ENCODE results near the gene CCDC24. TPM values are rescaled to one million over a fixed set of nuclear protein-coding genes. Genes with fewer than 3 reads are reported as not detected.
A peak's percentile ranks its signal among the peaks of the same experiment; 100 is the strongest.

The CCDC24 gene
- total and polyA plus RNA-seq, 2 of the 13 experiments (the other 11 are each of a cell fraction or from before 2014, with no cell fraction given), result 1.4 to 2.9 TPM

GRCh38 chr1:43987159-43987902 is 4.1 kb upstream of the CCDC24 start (continued):
- peak; percentile 31; the same call in 1 of the 2 replicates for TF ChIP-seq ZBED4 (CRISPR knock-in tag; IDR thresholded peaks at IDR 0.05; ENCODE audit: borderline replicate concordance)
- TF ChIP-seq ZBTB7B (CRISPR knock-in tag; IDR thresholded peaks at IDR 0.05), result 0 out of 2 replicates have a peak, but pooled peaks have one; percentile 11
- peak; percentile 68 for TF ChIP-seq SPEN (CRISPR knock-in tag; IDR thresholded peaks at IDR 0.05; ENCODE audit: low read depth)
- no peak for TF ChIP-seq CCDC6 (CRISPR knock-in tag; IDR thresholded peaks at IDR 0.05)
- no peak for TF ChIP-seq CHCHD3 (CRISPR knock-in tag; IDR thresholded peaks at IDR 0.05)
- TF ChIP-seq NFE2 (CRISPR knock-in tag; IDR thresholded peaks at IDR 0.05), result no peak
- peak; percentile 40 for TF ChIP-seq PHF5A (CRISPR knock-in tag; IDR thresholded peaks at IDR 0.05; ENCODE audit: low read depth, unreplicated experiment)
- TF ChIP-seq CREM (IDR thresholded peaks at IDR 0.05), result 0 out of 2 replicates have a peak, but pooled peaks have one; percentile 30
- no peak for TF ChIP-seq CREM (CRISPR knock-in tag; IDR thresholded peaks at IDR 0.05)
- TF ChIP-seq AKNA (CRISPR knock-in tag; IDR thresholded peaks at IDR 0.05; ENCODE audit: borderline replicate concordance), result no peak
- no peak for TF ChIP-seq JUNB (CRISPR knock-in tag; IDR thresholded peaks at IDR 0.05; ENCODE audit: borderline replicate concordance)
- TF ChIP-seq POLR2AphosphoS5 (IDR thresholded peaks at IDR 0.05; ENCODE audit: low read depth, low read length), result peak; percentile 43
- no peak for TF ChIP-seq SIX4 (CRISPR knock-in tag; IDR thresholded peaks at IDR 0.05)
- TF ChIP-seq HNF1B (CRISPR knock-in tag; IDR thresholded peaks at IDR 0.05), result no peak; the same call in none of the 2 replicates
- no peak for TF ChIP-seq KMT2B (CRISPR knock-in tag; IDR thresholded peaks at IDR 0.05)
- TF ChIP-seq ZFX (CRISPR knock-in tag; IDR thresholded peaks at IDR 0.05; ENCODE audit: low read depth), result peak; percentile 8; the same call in 1 of the 2 replicates
- peak; percentile 29; the same call in 1 of the 2 replicates for TF ChIP-seq FOXK1 (CRISPR knock-in tag; IDR thresholded peaks at IDR 0.05; ENCODE audit: borderline replicate concordance, low read depth)
- TF ChIP-seq FOXP1 (IDR thresholded peaks at IDR 0.05), result no peak
- TF ChIP-seq FOXP1 (CRISPR knock-in tag; IDR thresholded peaks at IDR 0.05), result peak; percentile 47
- TF ChIP-seq MAX (IDR thresholded peaks at IDR 0.05), result peak; percentile 29

Measured in HepG2 (cell line).